GM18520 (cell line): ENCODE data around the gene TRAF3.

Experiments used
- ATAC-seq: cut with Tn5 transposase; IDR thresholded peaks from one replicate; pipeline ENCODE4 v1.9.1; 2021; ENCODE audit not compliant: unreplicated experiment

TRAF3 gene

GRCh38 chr14:102907303-102907844 lies 130.1 kb downstream of the TRAF3 start:
- ATAC-seq = no peak

DNA sequence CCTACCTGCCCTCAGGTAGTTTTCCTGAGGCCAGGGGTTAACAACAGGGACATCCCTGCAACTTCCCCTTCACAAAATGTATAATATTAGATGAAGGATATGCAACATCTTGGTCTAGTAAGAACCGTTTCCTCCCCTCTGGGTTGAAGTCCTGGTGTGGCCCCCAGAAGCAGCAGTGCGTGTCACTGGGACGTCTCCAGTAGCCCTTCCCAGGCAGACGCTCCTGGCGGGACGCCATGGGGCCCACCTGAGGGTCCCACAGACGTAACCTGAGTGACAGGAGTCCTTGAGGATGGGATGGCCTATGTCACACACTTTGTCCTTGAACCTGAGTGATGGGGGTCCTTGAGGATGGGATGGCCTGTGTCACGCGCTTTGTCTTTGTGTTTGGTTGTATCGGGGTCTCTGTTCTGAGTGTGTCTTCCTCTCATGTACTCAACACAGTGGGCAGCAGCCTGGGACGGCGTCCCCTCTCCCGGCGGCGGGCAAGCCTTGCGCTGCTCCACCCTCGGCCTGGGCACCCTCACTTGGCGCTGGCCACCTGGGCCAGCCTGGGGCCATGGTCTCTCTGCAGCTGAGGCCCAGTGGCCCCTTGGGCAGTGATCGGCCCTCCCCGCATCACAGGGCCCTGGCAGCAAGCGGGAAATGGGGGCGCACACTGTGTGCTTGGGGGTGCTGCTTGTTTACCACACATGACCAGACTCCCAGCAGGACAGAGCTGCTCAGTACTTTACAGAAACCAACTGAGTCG lies 130.9 kb downstream of the TRAF3 start:
- no peak for ATAC-seq

- no peak for ATAC-seq
Observed at GRCh38 chr14:102908766-102909455, 131.7 kb downstream of the TRAF3 start.

- ATAC-seq = no peak
Observed at GRCh38 chr14:102909462-102909861, 132.2 kb downstream of the TRAF3 start.

DNA sequence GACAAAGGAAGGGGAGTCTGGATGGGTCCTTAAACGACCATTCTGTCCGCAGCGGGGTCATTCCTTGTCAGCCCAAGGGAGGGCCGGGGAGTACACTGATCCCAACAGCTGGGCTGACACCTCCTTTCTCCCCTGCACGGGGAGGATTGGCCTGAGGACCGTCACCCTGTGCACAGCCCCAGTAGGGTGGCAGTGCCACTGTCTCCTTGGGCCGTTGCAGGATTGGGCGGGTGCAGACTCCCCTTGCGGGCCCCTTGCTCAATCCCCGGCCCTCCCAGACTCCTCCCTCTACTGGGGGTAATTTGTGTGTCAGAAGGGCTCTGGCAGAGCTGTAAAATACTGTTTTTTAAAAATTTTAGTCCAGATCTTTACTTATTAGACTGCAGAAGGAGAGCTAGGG lies 132.7 kb downstream of the TRAF3 start:
- no peak for ATAC-seq

DNA sequence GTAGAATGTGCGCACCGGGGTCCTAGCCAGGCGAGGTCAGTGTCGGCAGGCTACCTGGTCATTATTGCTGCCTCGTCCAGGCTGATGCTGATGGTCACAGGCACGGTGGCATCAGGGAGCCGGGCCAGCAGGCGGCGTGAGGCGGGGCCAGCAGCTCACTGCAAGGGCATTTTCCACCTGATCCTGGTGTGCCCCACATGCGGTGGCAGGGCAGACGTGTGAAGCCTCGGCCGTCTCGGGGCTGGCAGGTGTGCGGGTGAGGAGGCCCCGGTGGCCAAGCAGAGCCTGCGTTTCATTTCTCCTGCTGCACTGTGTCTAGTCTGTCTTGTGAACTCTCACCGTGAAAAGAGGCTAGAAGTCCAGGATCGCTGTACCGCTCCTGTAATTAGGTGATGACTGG lies 133.2 kb downstream of the TRAF3 start:
- no peak for ATAC-seq

DNA sequence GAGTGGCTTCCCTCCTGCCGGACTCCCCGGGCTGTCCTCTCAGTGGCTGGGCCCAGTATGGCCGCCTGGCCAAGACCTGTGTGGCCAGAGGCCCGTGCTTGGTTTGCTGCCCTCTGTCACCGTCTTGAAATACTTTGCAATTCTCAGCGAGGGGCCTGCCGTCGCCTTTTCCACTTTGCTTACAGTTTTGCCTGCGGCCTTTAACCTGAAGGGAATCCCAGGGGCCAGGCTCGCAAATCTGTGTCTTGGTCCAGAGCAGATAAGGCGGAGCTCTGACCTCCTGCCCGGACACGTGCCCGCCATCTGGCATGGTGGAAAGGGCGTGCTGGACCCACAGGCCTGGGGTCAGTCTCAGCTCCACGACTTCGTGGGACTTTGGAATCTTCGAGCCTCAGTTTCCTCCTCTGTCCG lies 134.3 kb downstream of the TRAF3 start:
- ATAC-seq = no peak

DNA sequence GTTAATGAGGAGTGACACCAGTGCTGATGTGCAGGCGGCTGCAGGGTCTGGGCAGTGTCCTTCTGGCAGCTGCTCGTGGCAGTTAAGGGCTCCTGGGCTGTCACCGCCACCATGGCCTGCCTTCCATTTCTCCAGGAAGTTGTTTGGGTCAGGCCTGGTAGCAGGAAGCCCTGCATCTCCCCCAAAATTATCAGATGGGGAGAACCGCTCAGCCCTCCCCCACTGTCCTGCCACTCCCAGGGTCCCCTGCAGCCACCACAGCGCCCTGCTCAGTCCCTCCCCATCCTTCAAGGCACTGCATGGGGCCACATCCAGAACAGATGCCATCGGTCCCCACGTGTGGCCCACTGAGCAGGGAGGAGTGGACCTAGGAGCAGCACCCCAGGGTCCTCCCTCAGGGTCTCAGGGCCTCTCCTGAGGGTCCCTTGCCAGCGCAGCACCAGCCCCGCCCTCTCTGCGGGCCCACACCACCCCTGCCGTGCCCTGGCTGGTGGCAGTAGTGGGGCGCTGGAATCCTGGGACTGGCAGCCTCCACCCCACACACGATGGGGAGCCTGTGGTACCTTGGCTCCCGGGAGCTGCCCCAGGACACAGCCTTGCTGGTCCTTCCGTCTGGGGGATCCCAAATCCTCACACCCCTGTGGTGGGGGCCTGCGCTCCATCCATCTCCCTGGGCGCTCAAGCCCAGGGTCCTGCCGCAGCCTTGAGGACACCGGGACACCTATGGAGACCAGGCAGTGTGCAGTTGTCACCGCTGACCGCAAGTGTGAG lies 134.9 kb downstream of the TRAF3 start:
- ATAC-seq = no peak

DNA sequence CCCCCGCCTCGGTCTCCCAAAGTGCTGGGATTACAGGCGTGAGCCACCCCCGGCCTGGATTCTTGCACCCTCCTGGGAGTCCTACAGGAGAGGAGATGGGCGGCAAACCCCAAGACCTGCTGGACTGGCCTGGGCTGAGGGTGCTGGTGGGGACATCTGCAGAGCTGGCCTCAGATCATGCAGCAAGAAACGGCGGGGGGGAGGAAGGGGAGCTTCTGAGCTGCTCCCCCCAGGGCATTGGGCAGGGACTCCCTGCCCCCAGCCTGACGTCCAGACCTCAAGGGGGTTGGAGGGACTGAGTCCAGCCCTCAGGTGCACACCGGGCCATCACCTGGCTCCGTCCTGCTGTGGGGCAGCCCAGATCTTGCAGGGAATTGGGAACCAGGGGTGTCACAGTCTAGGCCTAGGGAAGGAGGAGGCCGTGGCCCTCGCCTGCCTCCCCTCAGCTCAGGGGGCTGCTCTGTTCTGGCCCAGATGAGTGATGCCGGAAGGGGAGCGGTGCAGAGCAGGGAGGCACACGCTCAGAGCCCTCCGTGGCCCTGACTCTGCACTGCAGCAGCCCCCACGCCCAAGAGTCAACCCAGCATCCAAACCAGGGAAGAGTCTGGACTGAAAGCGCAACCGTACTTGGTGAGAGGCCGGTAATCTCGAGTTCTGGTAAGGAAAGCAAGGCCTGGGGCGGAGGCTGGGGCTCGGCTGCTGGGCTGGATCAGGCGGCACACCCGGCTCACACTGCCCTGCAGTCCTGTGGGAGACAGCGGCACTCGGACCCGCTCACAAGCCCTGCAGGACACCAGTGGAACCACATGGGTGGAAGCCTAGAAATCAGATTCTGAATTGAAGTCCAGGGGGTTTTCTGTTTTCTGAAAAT lies 136.3 kb downstream of the TRAF3 start:
- ATAC-seq = no peak

- no peak for ATAC-seq
Observed at GRCh38 chr14:102914474-102915291, 137.4 kb downstream of the TRAF3 start.

- no peak for ATAC-seq
Observed at GRCh38 chr14:102915292-102916110, 138.3 kb downstream of the TRAF3 start.

GRCh38 chr14:102916347-102917055 lies 139.3 kb downstream of the TRAF3 start:
- ATAC-seq = no peak

GRCh38 chr14:102917056-102917385 lies 139.8 kb downstream of the TRAF3 start:
- ATAC-seq = no peak

DNA sequence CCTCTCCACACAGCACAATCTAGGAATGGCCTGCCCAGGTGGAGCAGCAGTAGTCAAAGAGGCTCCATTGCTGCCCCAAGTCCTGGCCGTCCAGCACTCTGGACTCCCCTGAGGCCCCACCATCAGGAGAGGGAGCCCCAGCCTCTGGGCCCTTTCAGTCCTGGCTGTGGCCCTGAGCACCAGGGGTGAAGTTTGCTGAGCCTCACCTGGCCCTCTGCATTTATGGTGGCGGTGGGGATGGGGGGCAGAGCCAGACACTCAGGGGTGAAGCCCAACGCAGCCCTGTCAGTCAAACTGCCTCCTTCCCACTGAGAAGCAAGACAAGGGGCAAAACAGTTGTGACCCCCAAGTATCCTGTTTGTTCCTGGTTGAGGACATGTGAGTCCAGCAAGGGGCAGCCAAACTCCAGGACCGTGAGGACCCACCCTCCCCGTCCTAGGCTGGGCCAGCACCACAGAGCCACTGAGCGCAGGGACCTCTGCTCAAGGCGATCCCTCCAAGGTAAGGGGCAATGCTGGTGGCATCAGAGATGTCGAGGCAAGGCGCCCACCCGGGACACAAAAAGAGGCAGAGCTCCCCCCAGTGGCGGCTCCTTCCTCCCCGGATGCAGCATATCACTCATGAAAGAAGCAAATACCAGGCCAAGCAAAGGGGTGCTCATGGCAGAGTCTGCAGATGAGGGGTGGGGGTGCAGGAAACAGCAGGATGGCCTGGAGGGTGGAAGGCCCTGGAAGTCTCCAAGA lies 140.4 kb downstream of the TRAF3 start:
- no peak for ATAC-seq

DNA sequence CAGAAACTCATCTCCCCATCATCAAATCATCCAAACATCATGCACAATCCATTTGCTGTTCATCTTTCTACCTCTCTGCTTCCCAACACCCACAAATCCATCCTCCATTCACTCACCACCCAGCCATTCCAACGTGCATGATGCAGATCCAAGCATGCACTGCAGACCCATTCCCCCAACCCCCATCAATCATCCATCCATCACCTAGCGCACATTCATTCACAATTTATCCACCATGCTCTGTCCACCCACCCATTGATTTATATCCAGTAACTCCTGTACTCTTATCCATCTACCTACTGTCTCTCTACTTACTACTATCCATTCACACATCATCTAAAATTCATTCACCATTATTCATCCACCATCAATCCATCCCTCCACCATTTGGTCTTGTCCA lies 141.2 kb downstream of the TRAF3 start:
- no peak for ATAC-seq

- ATAC-seq = no peak
Observed at GRCh38 chr14:102920273-102920997, 143.2 kb downstream of the TRAF3 start.

- ATAC-seq = no peak
Observed at GRCh38 chr14:102920998-102921304, 143.7 kb downstream of the TRAF3 start.
